CD4-positive, alpha-beta T cell treated with Interleukin-12 subunit alpha and Interleukin-12 subunit beta, for 1 hour (primary cell): ENCODE results near the gene ARL14EPL.
"Not testable (repeated sequence)": the region's sequence is repeated elsewhere in the genome, so short reads cannot be mapped to it uniquely, and the experiment has no call there.

ENCODE experiments used
- DNase-seq: peaks from one replicate; pipeline ENCODE4 v3.0.0-alpha.2; 2020

Gene ARL14EPL

GRCh38 chr5:116058346-116058936, 26.2 kb downstream of the ARL14EPL start:
- DNase-seq: no peak

- DNase-seq: no peak
Observed at GRCh38 chr5:116062352-116062751, 30.1 kb downstream of the ARL14EPL start.

- DNase-seq: no peak
Observed at GRCh38 chr5:116063950-116064349, 31.7 kb downstream of the ARL14EPL start.

- peak; percentile 59 for DNase-seq
Observed at GRCh38 chr5:116068028-116068632, 35.9 kb downstream of the ARL14EPL start.

- no peak for DNase-seq
Observed at GRCh38 chr5:116071211-116071610, 38.9 kb downstream of the ARL14EPL start.

- no peak for DNase-seq
Observed at GRCh38 chr5:116075191-116075831, 43.0 kb downstream of the ARL14EPL start.

GRCh38 chr5:116076496-116076895, 44.2 kb downstream of the ARL14EPL start:
- no peak for DNase-seq

- no peak for DNase-seq
Observed at GRCh38 chr5:116078199-116078598, 45.9 kb downstream of the ARL14EPL start.

GRCh38 chr5:116084287-116084691, 52.0 kb downstream of the ARL14EPL start:
- peak; percentile 27 for DNase-seq

GRCh38 chr5:116084871-116085715, 52.8 kb downstream of the ARL14EPL start, which contains the start of gene COMMD10:
Gene COMMD10 (plus strand): TSS chr5:116085025.
- DNase-seq: peak; percentile 82

GRCh38 chr5:116086309-116086708, 54.0 kb downstream of the ARL14EPL start:
- DNase-seq: not testable (repeated sequence)

- no peak for DNase-seq
Observed at GRCh38 chr5:116088062-116088461, 55.8 kb downstream of the ARL14EPL start.

- no peak for DNase-seq
Observed at GRCh38 chr5:116090302-116090701, 58.0 kb downstream of the ARL14EPL start.

GRCh38 chr5:116091416-116091815, 59.1 kb downstream of the ARL14EPL start:
- no peak for DNase-seq

- no peak for DNase-seq
Observed at GRCh38 chr5:116097301-116097700, 65.0 kb downstream of the ARL14EPL start.

- no peak for DNase-seq
Observed at GRCh38 chr5:116098998-116099397, 66.7 kb downstream of the ARL14EPL start.

- DNase-seq: not testable (repeated sequence)
Observed at GRCh38 chr5:116104941-116105340, 72.7 kb downstream of the ARL14EPL start.
